Type B pancreatic cell (in vitro differentiated cells): ENCODE data around the gene MAP3K6. TPM values are rescaled to one million over a fixed set of nuclear protein-coding genes. Genes with fewer than 3 reads are reported as not detected.

Experiments used
- DNase-seq: peaks from one replicate; pipeline ENCODE4 v3.0.0; 2021; ENCODE audit warnings: mixed read lengths; ENCODE audit not compliant: unreplicated experiment; ENCODE audit errors: extremely low spot score
- H3K27ac Mint-ChIP-seq: 2 replicates; pipeline ENCODE4 v1.8.0; 2021; ENCODE audit warnings: mild to moderate bottlenecking, mixed read lengths
- H3K27me3 Mint-ChIP-seq: 2 replicates; pipeline ENCODE4 v1.8.0; 2021; ENCODE audit warnings: mixed read lengths
- H3K36me3 Mint-ChIP-seq: 2 replicates; pipeline ENCODE4 v1.8.0; 2021; ENCODE audit warnings: mixed read lengths
- H3K4me1 Mint-ChIP-seq: one replicate; pipeline ENCODE4 v1.8.0; 2021; ENCODE audit warnings: mixed read lengths; ENCODE audit not compliant: unreplicated experiment
- H3K4me3 Mint-ChIP-seq: 2 replicates; pipeline ENCODE4 v1.8.0; 2021; ENCODE audit warnings: mild to moderate bottlenecking, mixed read lengths
- H3K9me3 Mint-ChIP-seq: 2 replicates; pipeline ENCODE4 v1.8.0; 2021; ENCODE audit warnings: mixed read lengths
- CTCF ChIP-seq: fragments of 200-600 bp; sonication (generic); conservative IDR thresholded peaks from 2 replicates; pipeline ENCODE4 v1.5.0; 2021; ENCODE audit warnings: antibody characterized with exemption, mild to moderate bottlenecking
- total RNA-seq: library from RNA; stranded (reverse); gene quantifications from 2 replicates; pipeline ENCODE4 v1.2.1, GENCODE V29; 2021; ENCODE audit warnings: low replicate concordance

Gene MAP3K6
- total RNA-seq, 1 donor from 2014 or later, result 15.6 TPM

GRCh38 chr1:27383039-27383605, 16.4 kb upstream of the MAP3K6 start, which contains the start of gene CD164L2:
CD164L2 (minus strand) TSS chr1:27383333; CDS start chr1:27383239, 94 bp downstream.
- Mint-ChIP-seq H3K4me3 (no peak within 1 kb of the TSS), H3K27ac (no peak within 1 kb of the TSS), H3K9me3 (no peaks in the 10 kb centered on the region), H3K4me1 (peaks cover 3% of the 10 kb centered on the region), H3K36me3 (no peaks in the 10 kb centered on the region), H3K27me3 (peaks cover 12% of the 10 kb centered on the region)
- no peak for TF ChIP-seq CTCF
- no peak for DNase-seq

DNA sequence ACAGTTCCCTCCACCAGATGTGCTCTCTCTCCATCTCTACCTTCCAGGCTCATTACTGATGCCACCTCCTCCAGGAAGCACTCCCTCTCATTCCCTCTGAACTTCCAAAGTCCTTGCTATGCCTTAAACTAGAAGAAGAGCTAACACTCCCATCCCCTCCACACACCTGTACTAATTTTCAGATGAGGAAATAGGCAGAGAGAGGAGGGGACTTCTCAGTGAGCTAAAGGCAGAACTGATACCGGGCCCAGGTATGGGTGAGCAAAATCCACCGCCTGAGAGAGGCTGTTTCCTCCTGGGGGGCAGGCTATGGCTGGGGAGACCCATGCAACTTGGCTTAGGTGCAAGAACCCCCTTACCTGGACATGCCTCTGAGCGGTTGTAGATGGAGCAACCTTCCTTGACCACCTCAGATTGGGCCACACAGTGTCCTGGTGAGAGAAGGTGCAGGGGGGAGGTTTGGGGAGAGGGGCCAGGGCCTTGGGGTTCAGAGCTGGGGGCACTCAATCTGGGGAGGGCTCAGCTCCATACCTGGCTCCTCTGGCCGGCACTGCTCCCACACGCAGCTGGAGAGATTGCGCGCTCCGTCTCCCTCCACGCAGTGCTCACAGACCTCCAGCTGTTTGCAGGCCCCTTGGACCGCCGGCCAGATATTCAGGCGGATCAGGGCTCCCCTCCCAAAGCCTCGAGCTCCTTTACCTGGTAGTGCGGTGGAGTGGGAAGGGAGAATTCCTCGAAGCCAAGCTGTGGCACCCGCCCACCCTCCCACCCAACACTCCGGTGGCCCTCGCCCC, 15.4 kb upstream of the MAP3K6 start:
- no peak for TF ChIP-seq CTCF
- H3K27me3 Mint-ChIP-seq, result peaks cover 12% of the 10 kb centered on the region
- no peaks in the 10 kb centered on the region for H3K36me3 Mint-ChIP-seq
- H3K4me3 Mint-ChIP-seq, result no peak overlapping the region
- no peak overlapping the region for H3K27ac Mint-ChIP-seq
- no peaks in the 10 kb centered on the region for H3K9me3 Mint-ChIP-seq
- H3K4me1 Mint-ChIP-seq, result peaks cover 3% of the 10 kb centered on the region
- no peak for DNase-seq

GRCh38 chr1:27380766-27381733, 14.3 kb upstream of the MAP3K6 start:
- H3K4me1 Mint-ChIP-seq, result peaks cover 3% of the 10 kb centered on the region
- H3K4me3 Mint-ChIP-seq, result no peak overlapping the region
- no peak for TF ChIP-seq CTCF
- H3K27me3 Mint-ChIP-seq, result peaks cover 12% of the 10 kb centered on the region
- DNase-seq, result no peak
- H3K36me3 Mint-ChIP-seq, result no peaks in the 10 kb centered on the region
- H3K27ac Mint-ChIP-seq, result peak overlapping the region; percentile 61
- H3K9me3 Mint-ChIP-seq, result no peaks in the 10 kb centered on the region

- H3K27ac Mint-ChIP-seq, result no peak overlapping the region
- no peak for TF ChIP-seq CTCF
- H3K36me3 Mint-ChIP-seq, result no peaks in the 10 kb centered on the region
- peaks cover 12% of the 10 kb centered on the region for H3K27me3 Mint-ChIP-seq
- no peaks in the 10 kb centered on the region for H3K9me3 Mint-ChIP-seq
- no peak overlapping the region for H3K4me3 Mint-ChIP-seq
- H3K4me1 Mint-ChIP-seq, result peaks cover 3% of the 10 kb centered on the region
- no peak for DNase-seq
Observed at GRCh38 chr1:27380224-27380623, 13.5 kb upstream of the MAP3K6 start.

- peak overlapping the region; percentile 20 for H3K4me3 Mint-ChIP-seq
- peaks cover 12% of the 10 kb centered on the region for H3K27me3 Mint-ChIP-seq
- no peaks in the 10 kb centered on the region for H3K36me3 Mint-ChIP-seq
- H3K4me1 Mint-ChIP-seq, result peaks cover 3% of the 10 kb centered on the region
- H3K9me3 Mint-ChIP-seq, result no peaks in the 10 kb centered on the region
- H3K27ac Mint-ChIP-seq, result no peak overlapping the region
- no peak for TF ChIP-seq CTCF
- no peak for DNase-seq
Observed at GRCh38 chr1:27379564-27380122, 12.9 kb upstream of the MAP3K6 start.
